A673 (cell line): ENCODE results near the gene TFAP2E.

Experiments
- CTCF ChIP-seq: fragments of 300-800, 200-600 bp; sonication (generic); conservative IDR thresholded peaks from 2 replicates; pipeline ENCODE4 v1.5.1; 2017; ENCODE audit warnings: low read depth, mild to moderate bottlenecking, antibody characterized with exemption, low read length, moderate library complexity, mixed read lengths
- EZH2 ChIP-seq: fragments of 200-600 bp; sonication (generic); IDR thresholded peaks from 2 replicates; pipeline ENCODE4 v1.6.1; 2017; ENCODE audit warnings: borderline replicate concordance, low read depth, mild to moderate bottlenecking, mixed read lengths, antibody characterized with exemption, low read length; ENCODE audit not compliant: poor library complexity, severe bottlenecking

DNA sequence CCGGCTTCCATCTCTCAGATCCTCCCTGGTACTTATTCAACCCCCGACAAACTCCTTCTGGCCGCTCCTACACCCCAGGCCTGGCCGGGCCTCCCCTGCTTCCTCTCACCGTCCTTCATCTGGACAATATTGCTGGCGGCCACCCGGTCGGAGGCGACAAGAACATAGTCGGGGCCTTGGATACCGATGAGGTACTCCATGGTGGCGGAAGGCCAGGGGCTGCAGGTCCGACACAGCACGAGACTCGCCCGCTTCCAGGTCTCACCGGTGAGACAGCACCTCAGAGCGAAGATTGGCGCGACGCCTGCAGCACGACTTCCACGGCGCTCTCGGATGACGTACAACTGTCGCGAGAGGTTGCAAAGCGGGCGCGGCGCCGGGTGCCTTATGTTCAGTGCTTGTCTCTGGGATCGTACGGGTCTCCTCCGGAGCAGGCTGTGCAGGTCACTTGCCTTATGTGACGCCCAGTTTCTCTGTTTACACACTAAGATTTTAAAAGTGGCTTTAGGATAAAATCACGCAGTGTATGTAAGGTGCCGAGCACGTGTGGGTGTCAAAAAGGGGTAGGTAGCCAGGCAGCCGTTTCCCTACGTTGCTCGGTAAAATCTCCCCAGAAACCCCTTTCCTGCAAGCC, 68.2 kb downstream of the TFAP2E start, which contains the start of gene PSMB2:
- TF ChIP-seq CTCF: no peak
- no peak for TF ChIP-seq EZH2
